OCI-LY1 (cell line): ENCODE measurements around the gene ST3GAL3.

Experiments
- EZH2 ChIP-seq: fragments of 200-600 bp; sonication (generic), shearing (Covaris generic); IDR thresholded peaks from 2 replicates; pipeline ENCODE4 v1.8.0; 2017; ENCODE audit warnings: borderline replicate concordance, mixed run types, mild to moderate bottlenecking, antibody characterized with exemption, low read length, moderate library complexity, mixed read lengths
- TF ChIP-seq, protein P1 (sequence below): fragments of 200-600 bp; sonication (generic), shearing (Covaris generic); IDR thresholded peaks from 2 replicates; pipeline ENCODE4 v1.5.1; 2017; ENCODE audit warnings: mild to moderate bottlenecking, antibody characterized with exemption, low read length, moderate library complexity, mixed read lengths

DNA sequence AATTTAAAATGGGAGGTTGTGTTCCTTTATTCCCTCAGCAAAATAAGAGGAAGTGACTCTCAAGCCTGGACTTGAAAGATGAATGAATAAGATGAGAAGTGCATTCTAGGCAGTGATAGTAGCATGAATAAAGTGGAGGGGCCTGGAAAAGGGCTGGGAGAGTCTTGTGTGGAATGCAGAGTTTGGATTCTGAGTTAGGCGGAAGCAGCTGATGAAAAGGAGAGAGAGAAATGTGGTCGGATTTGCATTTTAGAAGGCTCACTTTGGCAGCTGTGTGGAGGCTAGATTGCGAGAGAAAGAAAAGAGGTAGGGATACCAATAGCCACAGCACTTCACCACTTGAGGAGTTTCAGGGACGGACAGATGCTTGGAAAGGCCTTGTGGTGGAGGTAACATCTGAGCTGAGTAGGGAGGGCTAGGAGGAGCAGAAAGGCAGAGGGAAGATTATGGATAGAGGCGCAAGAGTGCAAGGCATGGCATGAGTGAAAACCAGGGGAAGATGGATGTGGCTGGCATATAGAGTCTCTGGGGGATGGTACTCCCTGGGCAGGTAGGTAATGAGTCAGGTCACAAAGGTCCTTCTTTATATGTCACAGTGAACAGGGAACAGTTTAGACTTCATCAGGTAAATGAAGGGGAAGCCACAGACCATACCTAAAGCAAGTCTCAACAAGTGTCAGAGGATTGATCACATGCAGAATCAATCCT lies 59.6 kb downstream of the ST3GAL3 start:
- TF ChIP-seq, protein P1, sequence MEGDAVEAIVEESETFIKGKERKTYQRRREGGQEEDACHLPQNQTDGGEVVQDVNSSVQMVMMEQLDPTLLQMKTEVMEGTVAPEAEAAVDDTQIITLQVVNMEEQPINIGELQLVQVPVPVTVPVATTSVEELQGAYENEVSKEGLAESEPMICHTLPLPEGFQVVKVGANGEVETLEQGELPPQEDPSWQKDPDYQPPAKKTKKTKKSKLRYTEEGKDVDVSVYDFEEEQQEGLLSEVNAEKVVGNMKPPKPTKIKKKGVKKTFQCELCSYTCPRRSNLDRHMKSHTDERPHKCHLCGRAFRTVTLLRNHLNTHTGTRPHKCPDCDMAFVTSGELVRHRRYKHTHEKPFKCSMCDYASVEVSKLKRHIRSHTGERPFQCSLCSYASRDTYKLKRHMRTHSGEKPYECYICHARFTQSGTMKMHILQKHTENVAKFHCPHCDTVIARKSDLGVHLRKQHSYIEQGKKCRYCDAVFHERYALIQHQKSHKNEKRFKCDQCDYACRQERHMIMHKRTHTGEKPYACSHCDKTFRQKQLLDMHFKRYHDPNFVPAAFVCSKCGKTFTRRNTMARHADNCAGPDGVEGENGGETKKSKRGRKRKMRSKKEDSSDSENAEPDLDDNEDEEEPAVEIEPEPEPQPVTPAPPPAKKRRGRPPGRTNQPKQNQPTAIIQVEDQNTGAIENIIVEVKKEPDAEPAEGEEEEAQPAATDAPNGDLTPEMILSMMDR, result no peak
- TF ChIP-seq EZH2, result no peak
